GM23338 (cell line): Measurements from ENCODE around the gene SPIRE1. TPM values are rescaled to one million over a fixed set of nuclear protein-coding genes. Genes with fewer than 3 reads are reported as not detected.

Experiments used
- ATAC-seq: fragments of 200-7000 bp; cut with Tn5 transposase; 3 replicates; pipeline ENCODE4 v1.9.1; 2020
- DNase-seq: peaks from one replicate; pipeline ENCODE4 v3.0.0-alpha.2; 2015; ENCODE audit warnings: low spot score
- H2AFZ ChIP-seq: fragments of 200-600 bp; sonication (generic); 2 replicates; pipeline ENCODE4 v1.8.0; 2016; ENCODE audit warnings: antibody characterized with exemption, mild to moderate bottlenecking, moderate library complexity
- H3F3A ChIP-seq: fragments of 200-600 bp; sonication (generic); replicated peaks from 2 replicates; pipeline ENCODE4 v1.8.0; 2017; ENCODE audit warnings: antibody characterized with exemption, mixed run types, low read depth
- H3K27ac ChIP-seq: fragments of 200-600 bp; sonication (generic); 2 replicates; pipeline ENCODE4 v1.6.1; 2016; ENCODE audit warnings: low read depth
- H3K27me3 ChIP-seq: fragments of 200-600 bp; sonication (generic); 2 replicates; pipeline ENCODE4 v1.8.0; 2016; ENCODE audit warnings: mild to moderate bottlenecking, mixed run types, moderate library complexity; ENCODE audit not compliant: insufficient read depth
- H3K36me3 ChIP-seq: fragments of 200-600 bp; sonication (generic); 2 replicates; pipeline ENCODE4 v1.8.0; 2016; ENCODE audit warnings: mild to moderate bottlenecking; ENCODE audit not compliant: insufficient read depth
- H3K4me1 ChIP-seq: fragments of 200-600 bp; sonication (generic); 2 replicates; pipeline ENCODE4 v1.8.0; 2016; ENCODE audit warnings: mild to moderate bottlenecking, moderate library complexity; ENCODE audit not compliant: insufficient read depth
- H3K4me2 ChIP-seq: fragments of 200-600 bp; sonication (generic); 2 replicates; pipeline ENCODE4 v1.7.1; 2017; ENCODE audit warnings: mixed run types
- H3K4me3 ChIP-seq: fragments of 200-600 bp; sonication (generic); 2 replicates; pipeline ENCODE4 v1.6.1; 2016; ENCODE audit warnings: mixed run types
- H3K79me2 ChIP-seq: fragments of 200-600 bp; sonication (generic); replicated peaks from 2 replicates; pipeline ENCODE4 v1.8.0; 2017; ENCODE audit warnings: mild to moderate bottlenecking; ENCODE audit not compliant: insufficient read depth
- H3K9me2 ChIP-seq: fragments of 200-600 bp; sonication (generic); 2 replicates; pipeline ENCODE4 v1.8.0; 2017; ENCODE audit not compliant: insufficient read depth
- H4K20me1 ChIP-seq: fragments of 200-600 bp; sonication (generic); replicated peaks from 2 replicates; pipeline ENCODE4 v1.8.0; 2017; ENCODE audit warnings: mild to moderate bottlenecking; ENCODE audit not compliant: insufficient read depth
- H3K27ac Mint-ChIP-seq: 2 replicates; pipeline ENCODE4 v1.8.0; 2020; ENCODE audit warnings: inconsistent platforms, mild to moderate bottlenecking, moderate library complexity, mixed read lengths
- H3K27me3 Mint-ChIP-seq: 3 replicates; pipeline ENCODE4 v1.8.0; 2022; ENCODE audit warnings: low read depth, mild to moderate bottlenecking, moderate library complexity, mixed read lengths, inconsistent platforms; ENCODE audit not compliant: insufficient read depth, poor library complexity
- H3K36me3 Mint-ChIP-seq: 3 replicates; pipeline ENCODE4 v1.8.0; 2021; ENCODE audit warnings: low read depth, mild to moderate bottlenecking, inconsistent platforms, moderate library complexity, mixed read lengths
- H3K4me1 Mint-ChIP-seq: 3 replicates; pipeline ENCODE4 v1.8.0; 2020; ENCODE audit warnings: mild to moderate bottlenecking, inconsistent platforms, mixed read lengths
- H3K4me3 Mint-ChIP-seq: 3 replicates; pipeline ENCODE4 v1.8.0; 2021; ENCODE audit warnings: moderate library complexity, mild to moderate bottlenecking, inconsistent platforms, mixed read lengths
- H3K9me3 Mint-ChIP-seq: 3 replicates; pipeline ENCODE4 v1.8.0; 2020; ENCODE audit warnings: moderate library complexity, mild to moderate bottlenecking, inconsistent platforms, mixed read lengths
- CREB1 ChIP-seq: fragments of 250-450 bp; sonication (Bioruptor Pico); IDR thresholded peaks from 2 replicates; pipeline ENCODE4 v1.5.0; 2020; ENCODE audit warnings: low read depth, mild to moderate bottlenecking, moderate library complexity
- CTCF ChIP-seq, 2 experiments: fragments of 200-600 bp in 1 of 2; sonication (generic) in 1 of 2; conservative IDR thresholded peaks; 2 replicates each; pipeline versions ENCODE4 v1.5.1 to v1.6.1; 2016 to 2017; ENCODE audit warnings: antibody characterized with exemption in 2 of 2, low read depth in 2 of 2, mild to moderate bottlenecking in 2 of 2, moderate library complexity in 1 of 2
- EZH2 ChIP-seq: fragments of 200-600 bp; sonication (generic); IDR thresholded peaks from one replicate; pipeline ENCODE4 v1.8.0; 2017; ENCODE audit warnings: antibody characterized with exemption, mild to moderate bottlenecking, low read depth; ENCODE audit not compliant: unreplicated experiment
- EZH2phosphoT487 ChIP-seq: fragments of 200-600 bp; sonication (generic); IDR thresholded peaks from one replicate; pipeline ENCODE4 v1.8.1; 2018; ENCODE audit warnings: antibody characterized with exemption; ENCODE audit not compliant: unreplicated experiment
- JUNB ChIP-seq: IDR thresholded peaks from one replicate; pipeline ENCODE4 v1.6.1; 2016; ENCODE audit warnings: antibody characterized with exemption; ENCODE audit not compliant: unreplicated experiment
- NANOG ChIP-seq: IDR thresholded peaks from 2 replicates; pipeline ENCODE4 v1.6.1; 2016; ENCODE audit warnings: antibody characterized with exemption, borderline replicate concordance
- POLR2AphosphoS5 ChIP-seq: IDR thresholded peaks from 2 replicates; pipeline ENCODE4 v1.6.1; 2016; ENCODE audit warnings: antibody characterized with exemption, low read depth
- REST ChIP-seq: IDR thresholded peaks from one replicate; pipeline ENCODE4 v1.6.1; 2018; ENCODE audit warnings: antibody characterized with exemption; ENCODE audit not compliant: unreplicated experiment
- STAT1 ChIP-seq: IDR thresholded peaks from one replicate; pipeline ENCODE4 v1.6.1; 2016; ENCODE audit warnings: antibody characterized with exemption; ENCODE audit not compliant: unreplicated experiment
- ZNF114 ChIP-seq: fragments of 250-450 bp; sonication (Bioruptor Pico); IDR thresholded peaks from 2 replicates; pipeline ENCODE4 v1.5.0; 2020; ENCODE audit warnings: mild to moderate bottlenecking, moderate library complexity
- ZNF331 ChIP-seq: fragments of 250-450 bp; sonication (Bioruptor Pico); IDR thresholded peaks from 2 replicates; pipeline ENCODE4 v1.5.0; 2020; ENCODE audit warnings: low read depth, mild to moderate bottlenecking, moderate library complexity
- polyA plus RNA-seq: library from polyadenylated mRNA; unstranded; fragments of >200 nt; fragmentation: Nextera tagmentation; extraction: Ambion mirVana; gene quantifications from 2 replicates; pipeline ENCODE4 v1.2.1, GENCODE V29; 2016
- total RNA-seq: library from RNA; depleted of rRNA; stranded (reverse); fragments of >200 nt; shearing (Covaris generic); gene quantifications from 2 replicates; pipeline ENCODE4 v1.2.3, GENCODE V29; 2014
- TF ChIP-seq, protein P1 (sequence below): fragments of 250-450 bp; sonication (Bioruptor Pico); IDR thresholded peaks from 2 replicates; pipeline ENCODE4 v1.5.0; 2020; ENCODE audit warnings: mild to moderate bottlenecking, moderate library complexity
- TF ChIP-seq, protein P2 (sequence below): IDR thresholded peaks from 2 replicates; pipeline ENCODE4 v1.6.1; 2016; ENCODE audit warnings: antibody characterized with exemption

Gene SPIRE1
- total and polyA plus RNA-seq, 2 experiments from 2014 or later: 2.9 to 15.5 TPM

DNA sequence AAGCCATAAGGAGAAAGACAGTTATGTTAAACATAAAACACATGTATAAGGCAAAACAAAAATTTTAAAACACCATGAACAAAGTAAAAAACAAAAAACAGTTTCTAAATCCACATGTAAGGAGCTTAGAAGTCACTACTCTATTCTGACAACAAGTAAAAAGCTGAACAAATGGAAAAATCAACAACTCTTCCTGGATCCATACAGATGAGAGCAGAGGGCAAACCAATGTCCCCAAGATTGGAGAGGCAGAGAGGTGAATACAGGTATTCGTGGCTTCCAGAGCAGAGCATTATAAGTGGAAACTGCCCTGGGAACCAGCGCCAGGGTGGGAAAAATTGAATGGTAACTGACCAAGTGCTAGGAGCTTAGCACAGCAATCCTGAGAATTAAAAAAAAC lies 93.5 kb downstream of the SPIRE1 start:
- ATAC-seq: no peak
- H3K27ac Mint-ChIP-seq: no peak overlapping the region
- TF ChIP-seq, protein P1, sequence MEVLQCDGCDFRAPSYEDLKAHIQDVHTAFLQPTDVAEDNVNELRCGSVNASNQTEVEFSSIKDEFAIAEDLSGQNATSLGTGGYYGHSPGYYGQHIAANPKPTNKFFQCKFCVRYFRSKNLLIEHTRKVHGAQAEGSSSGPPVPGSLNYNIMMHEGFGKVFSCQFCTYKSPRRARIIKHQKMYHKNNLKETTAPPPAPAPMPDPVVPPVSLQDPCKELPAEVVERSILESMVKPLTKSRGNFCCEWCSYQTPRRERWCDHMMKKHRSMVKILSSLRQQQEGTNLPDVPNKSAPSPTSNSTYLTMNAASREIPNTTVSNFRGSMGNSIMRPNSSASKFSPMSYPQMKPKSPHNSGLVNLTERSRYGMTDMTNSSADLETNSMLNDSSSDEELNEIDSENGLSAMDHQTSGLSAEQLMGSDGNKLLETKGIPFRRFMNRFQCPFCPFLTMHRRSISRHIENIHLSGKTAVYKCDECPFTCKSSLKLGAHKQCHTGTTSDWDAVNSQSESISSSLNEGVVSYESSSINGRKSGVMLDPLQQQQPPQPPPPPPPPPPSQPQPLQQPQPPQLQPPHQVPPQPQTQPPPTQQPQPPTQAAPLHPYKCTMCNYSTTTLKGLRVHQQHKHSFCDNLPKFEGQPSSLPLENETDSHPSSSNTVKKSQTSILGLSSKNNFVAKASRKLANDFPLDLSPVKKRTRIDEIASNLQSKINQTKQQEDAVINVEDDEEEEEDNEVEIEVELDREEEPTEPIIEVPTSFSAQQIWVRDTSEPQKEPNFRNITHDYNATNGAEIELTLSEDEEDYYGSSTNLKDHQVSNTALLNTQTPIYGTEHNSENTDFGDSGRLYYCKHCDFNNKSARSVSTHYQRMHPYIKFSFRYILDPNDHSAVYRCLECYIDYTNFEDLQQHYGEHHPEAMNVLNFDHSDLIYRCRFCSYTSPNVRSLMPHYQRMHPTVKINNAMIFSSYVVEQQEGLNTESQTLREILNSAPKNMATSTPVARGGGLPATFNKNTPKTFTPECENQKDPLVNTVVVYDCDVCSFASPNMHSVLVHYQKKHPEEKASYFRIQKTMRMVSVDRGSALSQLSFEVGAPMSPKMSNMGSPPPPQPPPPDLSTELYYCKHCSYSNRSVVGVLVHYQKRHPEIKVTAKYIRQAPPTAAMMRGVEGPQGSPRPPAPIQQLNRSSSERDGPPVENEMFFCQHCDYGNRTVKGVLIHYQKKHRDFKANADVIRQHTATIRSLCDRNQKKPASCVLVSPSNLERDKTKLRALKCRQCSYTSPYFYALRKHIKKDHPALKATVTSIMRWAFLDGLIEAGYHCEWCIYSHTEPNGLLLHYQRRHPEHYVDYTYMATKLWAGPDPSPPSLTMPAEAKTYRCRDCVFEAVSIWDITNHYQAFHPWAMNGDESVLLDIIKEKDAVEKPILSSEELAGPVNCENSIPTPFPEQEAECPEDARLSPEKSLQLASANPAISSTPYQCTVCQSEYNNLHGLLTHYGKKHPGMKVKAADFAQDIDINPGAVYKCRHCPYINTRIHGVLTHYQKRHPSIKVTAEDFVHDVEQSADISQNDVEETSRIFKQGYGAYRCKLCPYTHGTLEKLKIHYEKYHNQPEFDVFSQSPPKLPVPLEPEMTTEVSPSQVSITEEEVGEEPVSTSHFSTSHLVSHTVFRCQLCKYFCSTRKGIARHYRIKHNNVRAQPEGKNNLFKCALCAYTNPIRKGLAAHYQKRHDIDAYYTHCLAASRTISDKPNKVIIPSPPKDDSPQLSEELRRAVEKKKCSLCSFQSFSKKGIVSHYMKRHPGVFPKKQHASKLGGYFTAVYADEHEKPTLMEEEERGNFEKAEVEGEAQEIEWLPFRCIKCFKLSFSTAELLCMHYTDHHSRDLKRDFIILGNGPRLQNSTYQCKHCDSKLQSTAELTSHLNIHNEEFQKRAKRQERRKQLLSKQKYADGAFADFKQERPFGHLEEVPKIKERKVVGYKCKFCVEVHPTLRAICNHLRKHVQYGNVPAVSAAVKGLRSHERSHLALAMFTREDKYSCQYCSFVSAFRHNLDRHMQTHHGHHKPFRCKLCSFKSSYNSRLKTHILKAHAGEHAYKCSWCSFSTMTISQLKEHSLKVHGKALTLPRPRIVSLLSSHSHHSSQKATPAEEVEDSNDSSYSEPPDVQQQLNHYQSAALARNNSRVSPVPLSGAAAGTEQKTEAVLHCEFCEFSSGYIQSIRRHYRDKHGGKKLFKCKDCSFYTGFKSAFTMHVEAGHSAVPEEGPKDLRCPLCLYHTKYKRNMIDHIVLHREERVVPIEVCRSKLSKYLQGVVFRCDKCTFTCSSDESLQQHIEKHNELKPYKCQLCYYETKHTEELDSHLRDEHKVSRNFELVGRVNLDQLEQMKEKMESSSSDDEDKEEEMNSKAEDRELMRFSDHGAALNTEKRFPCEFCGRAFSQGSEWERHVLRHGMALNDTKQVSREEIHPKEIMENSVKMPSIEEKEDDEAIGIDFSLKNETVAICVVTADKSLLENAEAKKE (CRISPR knock-in tag): no peak
- no peak for TF ChIP-seq ZNF331 (CRISPR knock-in tag)
- no peak for TF ChIP-seq EZH2
- no peak for TF ChIP-seq CTCF (conservative IDR thresholded peaks at IDR 0.05; ENCODE audit: low read depth in 2 of 2)
- no peak for TF ChIP-seq STAT1
- TF ChIP-seq JUNB: no peak
- TF ChIP-seq ZNF114: no peak
- TF ChIP-seq POLR2AphosphoS5: no peak
- no peak for TF ChIP-seq NANOG
- no peak for TF ChIP-seq EZH2phosphoT487
- no peak for TF ChIP-seq REST
- TF ChIP-seq, protein P2, sequence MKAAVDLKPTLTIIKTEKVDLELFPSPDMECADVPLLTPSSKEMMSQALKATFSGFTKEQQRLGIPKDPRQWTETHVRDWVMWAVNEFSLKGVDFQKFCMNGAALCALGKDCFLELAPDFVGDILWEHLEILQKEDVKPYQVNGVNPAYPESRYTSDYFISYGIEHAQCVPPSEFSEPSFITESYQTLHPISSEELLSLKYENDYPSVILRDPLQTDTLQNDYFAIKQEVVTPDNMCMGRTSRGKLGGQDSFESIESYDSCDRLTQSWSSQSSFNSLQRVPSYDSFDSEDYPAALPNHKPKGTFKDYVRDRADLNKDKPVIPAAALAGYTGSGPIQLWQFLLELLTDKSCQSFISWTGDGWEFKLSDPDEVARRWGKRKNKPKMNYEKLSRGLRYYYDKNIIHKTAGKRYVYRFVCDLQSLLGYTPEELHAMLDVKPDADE: no peak
- no peak for TF ChIP-seq CREB1

More for the DNA sequence above, 93.5 kb downstream of the SPIRE1 start:
- Mint-ChIP-seq H3K27me3 (peaks cover 4% of the 10 kb centered on the region), H3K36me3 (peaks cover 11% of the 10 kb centered on the region; the same call in 2 of the 3 replicates), H3K9me3 (peaks cover 18% of the 10 kb centered on the region), H3K4me1 (peaks cover 8% of the 10 kb centered on the region; the same call in 2 of the 3 replicates), H3K4me3 (no peak overlapping the region)
- H3K27ac ChIP-seq: 0 out of 2 replicates have a peak overlapping the region, but pooled peaks have one; percentile 0
- no peaks in the 10 kb centered on the region for H3K27me3 ChIP-seq
- H2AFZ ChIP-seq: no peak overlapping the region
- 0 out of 2 replicates have a peak overlapping the region, but pooled peaks have one; percentile 28 for H3K4me2 ChIP-seq
- H4K20me1 ChIP-seq: no peaks in the 10 kb centered on the region
- no peaks in the 10 kb centered on the region for H3F3A ChIP-seq
- H3K36me3 ChIP-seq: peaks cover 5% of the 10 kb centered on the region; the same call in 1 of the 2 replicates
- no peaks in the 10 kb centered on the region for H3K4me1 ChIP-seq
- H3K4me3 ChIP-seq: no peak overlapping the region
- no peak for DNase-seq
- H3K9me2 ChIP-seq: no peaks in the 10 kb centered on the region
- H3K79me2 ChIP-seq: no peaks in the 10 kb centered on the region; the same call in 1 of the 2 replicates
